PC-9 (cell line): ENCODE data around the gene MAP4K4. TPM values are rescaled to one million over a fixed set of nuclear protein-coding genes. Genes with fewer than 3 reads are reported as not detected.

Experiments
- BruUV-seq: library from RNA; stranded (reverse); fragments of 400-500 nt; replicated peaks from 2 replicates; lab custom pipeline; 2021; lab: Mats Ljungman, UMichigan
- CTCF ChIA-PET: fragments of 300-600 bp; sonication (Branson Sonifier 250); formaldehyde crosslinking; loops from one replicate; lab custom pipeline; 2022; ENCODE audit warnings: antibody characterized with exemption; lab: Charles Lee
- POLR2A ChIA-PET: fragments of 300-600 bp; sonication (Branson Sonifier 250); formaldehyde crosslinking; loops from one replicate; lab custom pipeline; 2022; ENCODE audit warnings: antibody characterized with exemption; ENCODE audit not compliant: unreplicated experiment; lab: Charles Lee
- DNase-seq, 2 experiments: peaks; one replicate each; pipeline versions ENCODE4 v3.0.0 to v3.0.0-alpha.2; 2015 to 2022; ENCODE audit warnings: mixed read lengths in 1 of 2
- H2AFZ ChIP-seq: fragments of 200-600 bp; sonication (generic); 2 replicates; pipeline ENCODE4 v1.8.1; 2017; ENCODE audit warnings: antibody characterized with exemption
- H3F3A ChIP-seq: fragments of 200-600 bp; sonication (generic); 2 replicates; pipeline ENCODE4 v1.8.1; 2017; ENCODE audit warnings: antibody characterized with exemption, mild to moderate bottlenecking, low read depth; ENCODE audit not compliant: insufficient read depth
- H3K27ac ChIP-seq: fragments of 200-600 bp; sonication (generic); 2 replicates; pipeline ENCODE4 v1.6.1; 2016; ENCODE audit warnings: mixed run types
- H3K27me3 ChIP-seq: fragments of 200-600 bp; sonication (generic); 2 replicates; pipeline ENCODE4 v1.6.1; 2016; ENCODE audit warnings: low read depth, mixed run types; ENCODE audit not compliant: insufficient read depth
- H3K36me3 ChIP-seq: fragments of 200-600 bp; sonication (generic); 2 replicates; pipeline ENCODE4 v1.6.1; 2016; ENCODE audit warnings: low read depth, mixed run types
- H3K4me1 ChIP-seq: fragments of 200-600 bp; sonication (generic); replicated peaks from 2 replicates; pipeline ENCODE4 v1.6.1; 2016; ENCODE audit warnings: mixed run types; ENCODE audit not compliant: insufficient read depth
- H3K4me2 ChIP-seq: fragments of 200-600 bp; sonication (generic); 2 replicates; pipeline ENCODE4 v1.6.1; 2017; ENCODE audit warnings: mixed run types
- H3K4me3 ChIP-seq: fragments of 200-600 bp; sonication (generic); 2 replicates; pipeline ENCODE4 v1.6.1; 2016; ENCODE audit warnings: mixed run types
- H3K79me2 ChIP-seq: fragments of 200-600 bp; sonication (generic); 2 replicates; pipeline ENCODE4 v1.6.1; 2017; ENCODE audit warnings: low read depth, mixed run types
- H3K9me2 ChIP-seq: fragments of 200-600 bp; sonication (generic); 2 replicates; pipeline ENCODE4 v1.8.1; 2017; ENCODE audit warnings: mild to moderate bottlenecking; ENCODE audit not compliant: insufficient read depth
- H3K9me3 ChIP-seq: fragments of 200-600 bp; sonication (generic); 2 replicates; pipeline ENCODE4 v1.8.1; 2016; ENCODE audit warnings: low read depth; ENCODE audit not compliant: insufficient read depth
- H4K20me1 ChIP-seq: fragments of 200-600 bp; sonication (generic); 2 replicates; pipeline ENCODE4 v1.8.1; 2017; ENCODE audit not compliant: insufficient read depth
- CTCF ChIP-seq: fragments of 200-600 bp; sonication (generic); conservative IDR thresholded peaks from 2 replicates; pipeline ENCODE4 v1.6.1; 2017; ENCODE audit warnings: mixed run types, antibody characterized with exemption, mild to moderate bottlenecking, moderate library complexity
- EZH2 ChIP-seq: fragments of 200-600 bp; sonication (generic); IDR thresholded peaks from 2 replicates; pipeline ENCODE4 v1.8.0; 2017; ENCODE audit warnings: antibody characterized with exemption, low read depth
- intact Hi-C: fragments of 100-400 bp; cut with micrococcal nuclease; formaldehyde crosslinking; loops from one replicate; pipeline ENCODE4 v1.10.0; 2022; ENCODE audit not compliant: unreplicated experiment
- total RNA-seq: library from RNA; stranded (reverse); gene quantifications from 2 replicates; pipeline ENCODE4 v1.2.3, GENCODE V29; 2021

The MAP4K4 gene
- total RNA-seq, 1 experiment from 2014 or later, result 129 TPM

- Histone ChIP-seq H3K4me2 (no peak overlapping the region), H3F3A (peaks cover 47% of the 10 kb centered on the region), H3K36me3 (peaks cover 18% of the 10 kb centered on the region), H3K9me3 (no peaks in the 10 kb centered on the region), H3K4me1 (peaks cover 61% of the 10 kb centered on the region), H4K20me1 (peaks cover 71% of the 10 kb centered on the region), H3K9me2 (no peaks in the 10 kb centered on the region), H2AFZ (no peak overlapping the region), H3K79me2 (peaks cover 94% of the 10 kb centered on the region), H3K27ac (no peak overlapping the region), H3K4me3 (no peak overlapping the region), H3K27me3 (no peaks in the 10 kb centered on the region)
- ChIA-PET POLR2A (no interaction called here), CTCF (no interaction called here)
- intact Hi-C loops, result no loop called here
- TF ChIP-seq CTCF, result no peak
- no peak for TF ChIP-seq EZH2
- no peak for DNase-seq
- no TSS peak for BruUV-seq
Observed at GRCh38 chr2:101740555-101740964, 43.1 kb downstream of the MAP4K4 start.

- Histone ChIP-seq H3K9me2 (no peaks in the 10 kb centered on the region), H3K4me1 (peaks cover 57% of the 10 kb centered on the region), H3K27ac (peak overlapping the region; percentile 15; the same call in 1 of the 2 replicates), H3K4me3 (no peak overlapping the region), H3K4me2 (no peak overlapping the region), H3K36me3 (peaks cover 18% of the 10 kb centered on the region), H3K27me3 (no peaks in the 10 kb centered on the region), H3F3A (peaks cover 45% of the 10 kb centered on the region), H2AFZ (no peak overlapping the region), H4K20me1 (peaks cover 66% of the 10 kb centered on the region), H3K79me2 (peaks cover 95% of the 10 kb centered on the region), H3K9me3 (no peaks in the 10 kb centered on the region)
- ChIA-PET CTCF (no interaction called here), POLR2A (no interaction called here)
- no peak for DNase-seq
- intact Hi-C loops, result no loop called here
- BruUV-seq, result no TSS peak
- no peak for TF ChIP-seq EZH2
- TF ChIP-seq CTCF, result no peak
Observed at GRCh38 chr2:101741775-101742520, 44.4 kb downstream of the MAP4K4 start.

- no peak for TF ChIP-seq EZH2
- no peaks in the 10 kb centered on the region for H3K9me2 ChIP-seq
- no peak overlapping the region for H3K4me2 ChIP-seq
- H3K4me1 ChIP-seq, result peaks cover 51% of the 10 kb centered on the region
- no peak for DNase-seq
- CTCF ChIA-PET, result no interaction called here
- peaks cover 62% of the 10 kb centered on the region for H4K20me1 ChIP-seq
- POLR2A ChIA-PET, result no interaction called here
- no TSS peak for BruUV-seq
- peak overlapping the region; percentile 15; the same call in 1 of the 2 replicates for H3K27ac ChIP-seq
- no peak overlapping the region for H2AFZ ChIP-seq
- no peaks in the 10 kb centered on the region for H3K9me3 ChIP-seq
- no peaks in the 10 kb centered on the region for H3K27me3 ChIP-seq
- no peak overlapping the region for H3K4me3 ChIP-seq
- H3K36me3 ChIP-seq, result peaks cover 18% of the 10 kb centered on the region
- H3K79me2 ChIP-seq, result peaks cover 97% of the 10 kb centered on the region
- intact Hi-C loops, result no loop called here
- H3F3A ChIP-seq, result peaks cover 47% of the 10 kb centered on the region
Observed at GRCh38 chr2:101742547-101742946, 45.0 kb downstream of the MAP4K4 start.
